GM12878 (cell line): ENCODE results near the gene HTR3E. TPM values are rescaled to one million over a fixed set of nuclear protein-coding genes. Genes with fewer than 3 reads are reported as not detected.

Experiments used
- ATAC-seq: fragments of 200-7000 bp; cut with Tn5 transposase; 3 replicates; pipeline ENCODE4 v1.9.1; 2020; ENCODE audit warnings: mild to moderate bottlenecking, moderate library complexity
- BruUV-seq: library from RNA; stranded (reverse); fragments of 400-500 nt; replicated peaks from 2 replicates; lab custom pipeline; 2021; lab: Mats Ljungman, UMichigan
- CTCF ChIA-PET: fragments of 300-600 bp; sonication (Branson Sonifier 250); formaldehyde crosslinking; extraction: SDS; loops from one replicate; lab custom pipeline; 2021; ENCODE audit warnings: inconsistent platforms; lab: Yijun Ruan, JAX
- POLR2A ChIA-PET: fragments of 350-600 bp; formaldehyde crosslinking; extraction: SDS; loops from one replicate; lab custom pipeline; 2021; ENCODE audit warnings: inconsistent platforms; lab: Charles Lee
- RAD21 ChIA-PET: fragments of 300-600 bp; sonication (Branson Sonifier 250); formaldehyde crosslinking; loops from one replicate; lab custom pipeline; 2023; ENCODE audit warnings: antibody characterized with exemption; ENCODE audit not compliant: unreplicated experiment; lab: Charles Lee
- SMC1A ChIA-PET: fragments of 300-600 bp; sonication (Branson Sonifier 250); formaldehyde crosslinking; loops from one replicate; lab custom pipeline; 2023; ENCODE audit not compliant: unreplicated experiment, uncharacterized antibody; lab: Charles Lee
- DNase-seq: peaks from one replicate; pipeline ENCODE4 v3.0.0-alpha.2; 2011; ENCODE audit warnings: low read depth, low spot score
- FAIRE-seq: peaks from 3 replicates; lab custom pipeline; 2011; peaks lifted over from hg19 to GRCh38; lab: Jason Lieb, UNC
- H2AFZ ChIP-seq: 2 replicates; pipeline ENCODE4 v1.6.0; 2011; ENCODE audit warnings: low read depth, low read length, control low read depth; ENCODE audit not compliant: control insufficient read depth
- H3K27ac ChIP-seq: 2 replicates; pipeline ENCODE4 v1.5.1; 2011; ENCODE audit warnings: control low read depth; ENCODE audit not compliant: control insufficient read depth, insufficient read depth
- H3K27me3 ChIP-seq, 2 experiments: replicated peaks in 1 of 2; 2 replicates each; pipeline versions ENCODE4 v1.6.0 to v1.6.1; 2011; ENCODE audit warnings: low read length in 1 of 2; ENCODE audit not compliant: control insufficient read depth in 2 of 2, insufficient read depth in 2 of 2
- H3K36me3 ChIP-seq, 2 experiments: 2 replicates each; pipeline ENCODE4 v1.5.1; 2011; ENCODE audit warnings: low read length in 1 of 2; ENCODE audit not compliant: control insufficient read depth in 2 of 2, insufficient read depth in 2 of 2
- H3K4me1 ChIP-seq: 2 replicates; pipeline ENCODE4 v1.6.1; 2011; ENCODE audit warnings: mild to moderate bottlenecking, low read length, moderate library complexity, mixed read lengths; ENCODE audit not compliant: control insufficient read depth, insufficient read depth
- H3K4me2 ChIP-seq: 2 replicates; pipeline ENCODE4 v1.6.0; 2011; ENCODE audit warnings: control low read depth; ENCODE audit not compliant: control insufficient read depth, insufficient read depth
- H3K4me3 ChIP-seq: fragments of 200-600 bp; sonication (generic); 2 replicates; pipeline ENCODE4 v1.5.1; 2016
- H3K79me2 ChIP-seq: 2 replicates; pipeline ENCODE4 v1.6.0; 2011; ENCODE audit warnings: low read length; ENCODE audit not compliant: control insufficient read depth, insufficient read depth
- H3K9ac ChIP-seq: 2 replicates; pipeline ENCODE4 v1.8.0; 2011; ENCODE audit warnings: low read length, control low read depth, mixed read lengths; ENCODE audit not compliant: control insufficient read depth, insufficient read depth
- H3K9me3 ChIP-seq: replicated peaks from 3 replicates; pipeline ENCODE4 v1.5.1; 2011; ENCODE audit warnings: mild to moderate bottlenecking, low read length; ENCODE audit not compliant: control insufficient read depth, insufficient read depth
- H4K20me1 ChIP-seq: 2 replicates; pipeline ENCODE4 v1.6.0; 2011; ENCODE audit not compliant: control insufficient read depth, insufficient read depth
- IRF4 ChIP-seq: IDR thresholded peaks from 2 replicates; pipeline ENCODE4 v1.6.1; 2011; ENCODE audit warnings: low read depth, low read length
- LARP7 ChIP-seq: fragments of 450-650 bp; IDR thresholded peaks from 2 replicates; pipeline ENCODE4 v1.6.1; 2017; ENCODE audit warnings: mild to moderate bottlenecking
- WGBS: methylation state at CpG from one replicate; pipeline ENCODE4 v1.1.6; 2016; ENCODE audit warnings: low lambda C conversion rate; ENCODE audit not compliant: insufficient replicate concordance, insufficient coverage; ENCODE audit errors: missing lambda C conversion rate; 5-methylcytosine and 5-hydroxymethylcytosine counted together
- in situ Hi-C: fragments of 300-500 bp; cut with MboI; formaldehyde crosslinking; loops from 9 replicates; pipeline ENCODE4 v1.14.3; 2018; ENCODE audit warnings: mixed read lengths
- intact Hi-C: fragments of 100-400 bp; cut with micrococcal nuclease; formaldehyde crosslinking; loops from one replicate; pipeline ENCODE4 v1.14.2; 2022; ENCODE audit not compliant: unreplicated experiment
- polyA plus RNA-seq, 11 experiments: library from polyadenylated mRNA; depleted of rRNA in 4 of 11; unstranded in 6 of 11; stranded (reverse) in 5 of 11; fragments of >200 nt; fragmentation: Nextera tagmentation in 4 of 11; fragmentation: Illumina TruSeq in 1 of 11; extraction: Ambion mirVana in 4 of 11; extraction: Trizol in 1 of 11; gene quantifications; 1 replicate in 1 of 11; 2 replicates in 10 of 11; pipeline versions ENCODE4 v1.2.1 to v1.2.3, GENCODE V29; 2011 to 2016; ENCODE audit warnings: inconsistent platforms in 2 of 11, missing spikeins in 2 of 11, low read depth in 1 of 11
- total RNA-seq, 4 experiments: library from RNA; depleted of rRNA in 3 of 4; stranded (reverse); fragments of >200 nt in 3 of 4; fragmentation: Illumina TruSeq in 1 of 4; extraction: Trizol in 1 of 4; gene quantifications; 2 replicates each; pipeline versions ENCODE4 v1.2.1 to v1.2.3, GENCODE V29; 2013 to 2021
- TF ChIP-seq, protein P1 (sequence below): IDR thresholded peaks from 2 replicates; pipeline ENCODE4 v1.6.1; 2012; ENCODE audit warnings: low read length, inconsistent platforms

The HTR3E gene
- total and polyA plus RNA-seq, 10 of the 15 experiments (the other 5 are each of a cell fraction or from before 2014, with no cell fraction given), result not detected

DNA sequence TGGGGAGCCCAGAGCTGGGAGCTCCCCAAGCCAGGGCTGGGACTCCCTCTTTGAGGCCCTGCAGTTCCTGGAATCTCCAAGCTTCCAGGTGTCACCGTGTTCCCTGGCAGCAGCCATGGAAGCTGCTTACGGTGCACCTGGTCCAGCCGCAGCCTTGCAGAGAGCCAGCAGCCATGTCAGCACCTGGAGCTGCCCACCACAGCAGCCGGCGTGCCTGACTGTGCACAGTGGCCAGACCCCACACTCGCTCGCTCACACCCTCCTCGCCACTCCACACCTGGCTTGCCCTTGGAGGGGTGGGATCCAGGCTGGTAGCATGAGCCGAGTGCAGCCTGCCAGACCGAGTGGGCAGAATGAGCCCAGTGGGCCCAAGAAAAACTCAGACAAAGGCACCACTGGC, 14.8 kb upstream of the HTR3E start:
- ChIA-PET CTCF (no interaction called here), RAD21 (no interaction called here), SMC1A (no interaction called here), POLR2A (no interaction called here)
- 44% methylated on average over 10 of the region's 10 CpGs for WGBS
- ATAC-seq, result no peak
- no peak overlapping the region for H2AFZ ChIP-seq
- intact Hi-C loops (no loop called here), in situ Hi-C loops (no loop called here)
- TF ChIP-seq LARP7, result no peak
- TF ChIP-seq IRF4, result no peak
- H3K79me2 ChIP-seq, result no peaks in the 10 kb centered on the region
- no peaks in the 10 kb centered on the region for H3K4me1 ChIP-seq
- no peak overlapping the region for H3K9ac ChIP-seq
- H4K20me1 ChIP-seq, result no peaks in the 10 kb centered on the region
- H3K27ac ChIP-seq, result no peak overlapping the region
- no peaks in the 10 kb centered on the region for H3K36me3 ChIP-seq
- H3K27me3 ChIP-seq, result no peaks in the 10 kb centered on the region
- no peak overlapping the region for H3K4me2 ChIP-seq
- BruUV-seq, result no TSS peak
- H3K9me3 ChIP-seq, result peaks cover 8% of the 10 kb centered on the region; the same call in 2 of the 3 replicates
- no peak for FAIRE-seq
- no peak overlapping the region for H3K4me3 ChIP-seq
- no peak for DNase-seq

DNA sequence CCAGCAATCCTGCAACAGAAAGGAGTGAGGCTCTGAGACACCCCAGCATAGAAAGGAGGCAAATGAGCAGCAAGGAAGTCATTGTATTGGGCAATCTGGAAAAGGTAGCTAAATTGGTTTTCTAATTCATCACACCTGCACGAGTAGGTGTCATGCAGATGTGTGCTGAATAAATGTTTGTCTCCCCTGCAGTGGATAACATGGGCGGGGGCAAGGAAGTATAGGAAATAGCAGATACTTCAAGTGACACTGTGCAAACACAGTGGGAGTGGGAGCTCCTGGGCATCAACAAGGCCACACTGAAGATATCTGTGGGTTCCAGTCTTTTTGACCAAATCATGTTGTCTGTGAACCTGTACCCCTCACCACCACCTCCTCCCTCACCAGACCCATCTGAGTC, 14.4 kb upstream of the HTR3E start:
- FAIRE-seq (no peak), ATAC-seq (no peak), DNase-seq (no peak)
- POLR2A ChIA-PET, result interaction anchor here (0.6 kb wide), 1 partner anchor 856 kb away, joined by 5 read pairs; no protein-coding TSS in a partner anchor
- CTCF ChIA-PET, result no interaction called here
- Histone ChIP-seq H3K9ac (no peak overlapping the region), H4K20me1 (no peaks in the 10 kb centered on the region), H3K4me2 (no peak overlapping the region), H3K36me3 (no peaks in the 10 kb centered on the region), H3K4me1 (no peaks in the 10 kb centered on the region), H3K4me3 (no peak overlapping the region), H2AFZ (no peak overlapping the region), H3K79me2 (no peaks in the 10 kb centered on the region), H3K9me3 (peaks cover 8% of the 10 kb centered on the region; the same call in 2 of the 3 replicates), H3K27me3 (no peaks in the 10 kb centered on the region), H3K27ac (no peak overlapping the region)
- intact Hi-C loops, result no loop called here
- in situ Hi-C loops, result no loop called here
- TF ChIP-seq, protein P1, sequence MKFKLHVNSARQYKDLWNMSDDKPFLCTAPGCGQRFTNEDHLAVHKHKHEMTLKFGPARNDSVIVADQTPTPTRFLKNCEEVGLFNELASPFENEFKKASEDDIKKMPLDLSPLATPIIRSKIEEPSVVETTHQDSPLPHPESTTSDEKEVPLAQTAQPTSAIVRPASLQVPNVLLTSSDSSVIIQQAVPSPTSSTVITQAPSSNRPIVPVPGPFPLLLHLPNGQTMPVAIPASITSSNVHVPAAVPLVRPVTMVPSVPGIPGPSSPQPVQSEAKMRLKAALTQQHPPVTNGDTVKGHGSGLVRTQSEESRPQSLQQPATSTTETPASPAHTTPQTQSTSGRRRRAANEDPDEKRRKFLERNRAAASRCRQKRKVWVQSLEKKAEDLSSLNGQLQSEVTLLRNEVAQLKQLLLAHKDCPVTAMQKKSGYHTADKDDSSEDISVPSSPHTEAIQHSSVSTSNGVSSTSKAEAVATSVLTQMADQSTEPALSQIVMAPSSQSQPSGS, result no peak
- BruUV-seq, result no TSS peak
- RAD21 ChIA-PET, result no interaction called here
- WGBS, result 18% methylated on average over 2 of the region's 2 CpGs
- SMC1A ChIA-PET, result no interaction called here
